Thoracic aorta (tissue), 2 donors: ENCODE results near the gene CDK10. TPM values are rescaled to one million over a fixed set of nuclear protein-coding genes. Genes with fewer than 3 reads are reported as not detected.
"Not testable (repeated sequence)": the region's sequence is repeated elsewhere in the genome, so short reads cannot be mapped to it uniquely, and the experiment has no call there.

Experiments used
- ATAC-seq: fragments of 150-250 bp; one replicate; pipeline ENCODE4 v1.8.0; 2017; ENCODE audit warnings: low read depth; ENCODE audit not compliant: insufficient number of reproducible peaks, low FRiP score
- DNase-seq: peaks from one replicate; pipeline ENCODE4 v3.0.0-alpha.2; 2020; ENCODE audit warnings: low spot score
- H3K27ac ChIP-seq, 2 donors: fragments of 200-600 bp; sonication (generic); 1 replicate in 1 of 2; 2 replicates in 1 of 2; pipeline ENCODE4 v1.5.1; 2016; ENCODE audit warnings: mild to moderate bottlenecking in 2 of 2, moderate library complexity in 2 of 2
- H3K27me3 ChIP-seq: fragments of 200-600 bp; sonication (generic); replicated peaks from 2 replicates; pipeline ENCODE4 v1.6.0; 2016; ENCODE audit warnings: mild to moderate bottlenecking; ENCODE audit not compliant: insufficient read depth
- H3K36me3 ChIP-seq: fragments of 200-600 bp; sonication (generic); one replicate; pipeline ENCODE4 v1.5.1; 2016
- H3K4me1 ChIP-seq, 2 donors: fragments of 200-600 bp; sonication (generic); 1 replicate in 1 of 2; 2 replicates in 1 of 2; pipeline versions ENCODE4 v1.5.1 to v1.6.0; 2016; ENCODE audit warnings: low read depth in 2 of 2, mild to moderate bottlenecking in 1 of 2; ENCODE audit not compliant: control insufficient read depth in 1 of 2
- H3K4me3 ChIP-seq: fragments of 200-600 bp; sonication (generic); 2 replicates; pipeline ENCODE4 v1.5.1; 2016; ENCODE audit warnings: mild to moderate bottlenecking
- H3K9me3 ChIP-seq: fragments of 200-600 bp; sonication (generic); 2 replicates; pipeline ENCODE4 v1.5.1; 2016
- total RNA-seq, 2 donors: library from RNA; depleted of rRNA; stranded (reverse); fragments of >200 nt; gene quantifications; one replicate each; pipeline versions ENCODE4 v1.1.0 to v1.2.3, GENCODE V29; 2016
- TF ChIP-seq, protein P1 (sequence below): fragments of 200-600 bp; sonication (generic); IDR thresholded peaks from one replicate; pipeline ENCODE4 v1.5.1; 2019; ENCODE audit warnings: antibody characterized with exemption

CDK10 gene
- total RNA-seq, 2 donors from 2014 or later = 20.3 to 35.2 TPM

DNA sequence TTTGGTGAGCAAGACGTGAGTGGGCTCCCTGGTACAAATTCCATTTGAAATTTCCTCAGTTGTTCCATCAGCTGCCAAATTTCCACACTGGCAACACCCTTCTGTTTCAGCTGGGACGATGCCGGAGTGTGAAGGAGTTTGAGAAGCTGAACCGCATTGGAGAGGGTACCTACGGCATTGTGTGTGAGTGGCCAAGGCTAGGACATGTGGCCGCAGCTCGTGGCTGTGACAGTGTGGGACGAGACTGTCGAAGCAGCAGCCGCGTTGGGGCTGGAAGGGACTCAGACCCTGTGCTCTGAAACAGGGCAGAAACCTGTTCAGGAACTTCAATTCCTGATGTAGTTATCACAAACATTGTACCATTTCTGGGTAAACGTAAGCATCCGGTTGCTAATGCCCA lies 2.7 kb downstream of the CDK10 start:
- DNase-seq = no peak
- H3K27ac ChIP-seq = no peak overlapping the region
- TF ChIP-seq, protein P1, sequence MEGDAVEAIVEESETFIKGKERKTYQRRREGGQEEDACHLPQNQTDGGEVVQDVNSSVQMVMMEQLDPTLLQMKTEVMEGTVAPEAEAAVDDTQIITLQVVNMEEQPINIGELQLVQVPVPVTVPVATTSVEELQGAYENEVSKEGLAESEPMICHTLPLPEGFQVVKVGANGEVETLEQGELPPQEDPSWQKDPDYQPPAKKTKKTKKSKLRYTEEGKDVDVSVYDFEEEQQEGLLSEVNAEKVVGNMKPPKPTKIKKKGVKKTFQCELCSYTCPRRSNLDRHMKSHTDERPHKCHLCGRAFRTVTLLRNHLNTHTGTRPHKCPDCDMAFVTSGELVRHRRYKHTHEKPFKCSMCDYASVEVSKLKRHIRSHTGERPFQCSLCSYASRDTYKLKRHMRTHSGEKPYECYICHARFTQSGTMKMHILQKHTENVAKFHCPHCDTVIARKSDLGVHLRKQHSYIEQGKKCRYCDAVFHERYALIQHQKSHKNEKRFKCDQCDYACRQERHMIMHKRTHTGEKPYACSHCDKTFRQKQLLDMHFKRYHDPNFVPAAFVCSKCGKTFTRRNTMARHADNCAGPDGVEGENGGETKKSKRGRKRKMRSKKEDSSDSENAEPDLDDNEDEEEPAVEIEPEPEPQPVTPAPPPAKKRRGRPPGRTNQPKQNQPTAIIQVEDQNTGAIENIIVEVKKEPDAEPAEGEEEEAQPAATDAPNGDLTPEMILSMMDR = no peak

DNA sequence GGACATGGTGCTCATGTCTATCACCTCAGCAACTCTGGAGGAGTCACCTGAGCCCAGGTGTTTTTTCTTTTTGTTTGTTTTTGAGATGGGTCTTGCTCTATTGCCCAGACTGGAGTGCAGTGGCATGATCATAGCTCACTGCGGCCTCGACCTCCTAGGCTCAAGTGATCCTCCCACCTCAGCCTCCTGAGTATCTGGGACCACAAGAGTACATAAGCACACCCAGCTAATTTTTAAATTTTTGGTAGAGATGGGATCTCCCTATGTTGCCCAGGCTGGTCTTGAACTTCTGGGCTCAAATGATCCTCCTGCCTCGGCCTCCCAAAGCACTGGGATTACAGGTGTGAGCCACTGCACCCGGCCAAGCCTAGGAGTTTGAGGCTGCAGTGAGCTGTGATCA lies 3.1 kb downstream of the CDK10 start:
- H3K27me3 ChIP-seq, H3K9me3 ChIP-seq, ATAC-seq, H3K4me3 ChIP-seq, DNase-seq, H3K27ac ChIP-seq, H3K4me1 ChIP-seq: not testable (repeated sequence)
- peaks cover 14% of the 10 kb centered on the region for H3K36me3 ChIP-seq

More for the DNA sequence above, 2.7 kb downstream of the CDK10 start:
- H3K27me3 ChIP-seq = no peaks in the 10 kb centered on the region
- no peaks in the 10 kb centered on the region for H3K9me3 ChIP-seq
- H3K4me3 ChIP-seq = no peak overlapping the region
- no peak for ATAC-seq
- peaks cover 14% of the 10 kb centered on the region for H3K36me3 ChIP-seq
- peaks cover 5 to 8% of the 10 kb centered on the region in 2 donors for H3K4me1 ChIP-seq

DNA sequence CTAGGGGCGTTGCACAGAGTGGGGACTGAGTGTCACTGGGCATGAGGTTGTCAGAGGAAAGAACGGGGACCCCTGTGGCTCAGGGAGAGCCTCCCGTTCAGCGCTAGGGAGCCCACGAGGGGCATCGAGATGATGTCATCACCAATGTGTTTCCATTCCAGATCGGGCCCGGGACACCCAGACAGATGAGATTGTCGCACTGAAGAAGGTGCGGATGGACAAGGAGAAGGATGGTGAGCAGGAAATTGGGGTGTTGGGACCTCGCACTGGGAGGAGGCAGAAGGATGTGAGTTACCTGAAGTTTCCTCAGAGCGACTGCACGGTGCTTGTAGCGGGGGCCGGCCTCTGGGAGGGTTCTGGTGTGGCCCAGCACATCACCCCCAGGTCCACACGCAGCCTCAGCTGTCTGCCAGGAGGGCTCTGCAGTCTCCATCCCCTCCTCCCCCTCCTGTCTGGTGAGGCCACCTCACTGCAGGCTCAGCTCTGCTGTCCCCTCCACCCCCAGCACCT lies 4.0 kb downstream of the CDK10 start:
- no peak overlapping the region for H3K4me3 ChIP-seq
- no peak for DNase-seq
- ATAC-seq = no peak
- peaks cover 5 to 8% of the 10 kb centered on the region in 2 donors for H3K4me1 ChIP-seq
- H3K9me3 ChIP-seq = no peaks in the 10 kb centered on the region
- no peaks in the 10 kb centered on the region for H3K27me3 ChIP-seq
- TF ChIP-seq, protein P1 = no peak
- peaks cover 14% of the 10 kb centered on the region for H3K36me3 ChIP-seq
- no peak overlapping the region for H3K27ac ChIP-seq

DNA sequence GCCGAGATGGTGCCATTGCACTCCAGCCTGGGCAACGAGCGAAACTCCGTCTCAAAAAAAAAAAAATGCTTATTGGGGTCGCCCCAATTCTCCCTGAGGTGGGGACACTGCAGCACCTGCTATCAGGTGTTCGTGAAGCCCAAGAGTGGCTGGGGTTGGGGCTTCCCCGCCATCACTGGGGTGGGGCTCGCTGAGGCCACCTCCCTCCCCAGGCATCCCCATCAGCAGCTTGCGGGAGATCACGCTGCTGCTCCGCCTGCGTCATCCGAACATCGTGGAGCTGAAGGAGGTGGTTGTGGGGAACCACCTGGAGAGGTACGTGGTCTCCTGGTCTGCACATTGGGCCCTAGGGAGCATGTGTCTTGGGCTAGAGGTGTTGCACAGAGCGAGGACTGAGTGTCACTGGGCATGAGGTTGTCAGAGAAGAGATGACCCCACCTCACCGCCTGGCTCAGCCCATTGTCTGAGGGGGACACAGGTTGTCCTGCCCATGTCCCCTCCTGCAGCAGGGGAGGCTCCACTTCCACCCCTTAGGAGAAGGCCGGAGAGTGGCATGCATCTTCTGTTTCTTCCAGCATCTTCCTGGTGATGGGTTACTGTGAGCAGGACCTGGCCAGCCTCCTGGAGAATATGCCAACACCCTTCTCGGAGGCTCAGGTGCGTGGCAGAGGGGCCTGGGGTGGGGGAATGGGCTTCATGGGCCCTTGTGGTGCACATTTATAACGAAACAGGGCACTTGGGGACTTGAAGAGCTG lies 4.9 kb downstream of the CDK10 start:
- Histone ChIP-seq H3K4me3 (no peak overlapping the region), H3K9me3 (no peaks in the 10 kb centered on the region), H3K36me3 (peaks cover 14% of the 10 kb centered on the region), H3K27me3 (no peaks in the 10 kb centered on the region), H3K27ac (no peak overlapping the region), H3K4me1 (peaks cover 5 to 8% of the 10 kb centered on the region in 2 donors)
- ATAC-seq (no peak), DNase-seq (no peak)
- TF ChIP-seq, protein P1 = no peak

DNA sequence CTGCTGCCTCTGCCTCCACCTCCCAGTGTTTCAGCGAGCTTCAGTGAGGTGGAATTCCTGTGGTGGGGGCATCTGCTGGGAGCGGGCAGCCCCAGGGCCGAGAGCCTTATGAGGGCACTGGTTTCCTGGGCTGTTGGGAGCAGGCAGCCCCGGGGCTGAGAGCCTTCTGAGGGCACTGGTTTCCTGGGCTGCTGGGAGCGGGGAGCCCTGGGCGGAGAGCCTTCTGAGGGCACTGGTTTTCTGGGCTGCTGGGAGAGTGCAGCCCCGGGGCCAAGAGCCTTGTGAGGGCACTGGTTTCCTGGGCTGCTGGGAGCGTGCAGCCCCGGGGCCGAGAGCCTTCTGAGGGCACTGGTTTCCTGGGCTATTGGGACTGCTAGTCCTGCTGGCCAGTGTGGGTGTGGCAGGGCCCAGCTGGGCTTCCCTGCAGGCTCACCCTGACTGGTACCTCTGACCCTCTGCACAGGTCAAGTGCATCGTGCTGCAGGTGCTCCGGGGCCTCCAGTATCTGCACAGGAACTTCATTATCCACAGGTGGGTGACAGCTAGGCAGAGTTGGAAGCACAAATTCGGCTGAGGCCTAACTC lies 5.6 kb downstream of the CDK10 start:
- Histone ChIP-seq H3K9me3 (no peaks in the 10 kb centered on the region), H3K4me3 (no peak overlapping the region), H3K36me3 (peaks cover 14% of the 10 kb centered on the region), H3K4me1 (peaks cover 5 to 6% of the 10 kb centered on the region in 2 donors), H3K27me3 (no peaks in the 10 kb centered on the region), H3K27ac (no peak overlapping the region)
- TF ChIP-seq, protein P1 = no peak
- DNase-seq (no peak), ATAC-seq (no peak)
